UCSD-AML1 (cell line): ENCODE data around the gene RPLP2.

Experiments
- DNase-seq: peaks from one replicate; lab custom pipeline; 2025; ENCODE audit not compliant: unreplicated experiment; lab: John Stamatoyannopoulos, UW

The RPLP2 gene

GRCh38 chr11:791658-792534 is 17.9 kb upstream of the RPLP2 start:
- no peak for DNase-seq

- no peak for DNase-seq
Measured at GRCh38 chr11:792535-792821, 17.3 kb upstream of the RPLP2 start.

GRCh38 chr11:792873-793272 is 16.9 kb upstream of the RPLP2 start:
- DNase-seq = no peak

- DNase-seq = no peak
Measured at GRCh38 chr11:793556-793955, 16.2 kb upstream of the RPLP2 start.

- no peak for DNase-seq
Measured at GRCh38 chr11:794013-794765, 15.6 kb upstream of the RPLP2 start.

- no peak for DNase-seq
Measured at GRCh38 chr11:794766-795633, 14.8 kb upstream of the RPLP2 start.

- DNase-seq = peak; percentile 79
Measured at GRCh38 chr11:795634-796564, 13.9 kb upstream of the RPLP2 start.

GRCh38 chr11:796565-797295 is 13.0 kb upstream of the RPLP2 start:
- DNase-seq = no peak

- DNase-seq = peak; percentile 77
Measured at GRCh38 chr11:797296-798092, 12.3 kb upstream of the RPLP2 start.

- DNase-seq = peak; percentile 83
Measured at GRCh38 chr11:798093-798713, 11.6 kb upstream of the RPLP2 start, which contains the start of gene SLC25A22. TSS of gene SLC25A22 (minus strand) at chr11:798281. CDS start at chr11:795006, 3,275 bp downstream.

GRCh38 chr11:799641-800316 is 10.0 kb upstream of the RPLP2 start:
- DNase-seq = no peak

GRCh38 chr11:800473-800872 is 9.3 kb upstream of the RPLP2 start:
- no peak for DNase-seq

GRCh38 chr11:801097-801780 is 8.5 kb upstream of the RPLP2 start:
- no peak for DNase-seq

GRCh38 chr11:802018-802617 is 7.6 kb upstream of the RPLP2 start:
- DNase-seq = no peak

GRCh38 chr11:802693-803466 is 6.9 kb upstream of the RPLP2 start:
- DNase-seq = no peak

GRCh38 chr11:803467-803742 is 6.4 kb upstream of the RPLP2 start:
- DNase-seq = no peak
